DND-41 (cell line): ENCODE data around the gene PSMB11.

Source experiments
- ATAC-seq: fragments of 200-7000 bp; cut with Tn5 transposase; 3 replicates; pipeline ENCODE4 v1.9.1; 2021; ENCODE audit warnings: low read depth; ENCODE audit not compliant: insufficient read depth
- DNase-seq: peaks from one replicate; pipeline ENCODE4 v3.0.0-alpha.2; 2020
- H2AFZ ChIP-seq: 2 replicates; pipeline ENCODE4 v1.6.0; 2012; ENCODE audit warnings: low read depth, low read length
- H3K27ac ChIP-seq: 2 replicates; pipeline ENCODE4 v1.5.1; 2012; ENCODE audit warnings: low read length, inconsistent platforms
- H3K27me3 ChIP-seq: fragments of 200-600 bp; sonication (generic); 2 replicates; pipeline ENCODE4 v1.6.0; 2012; ENCODE audit warnings: low read length, mild to moderate bottlenecking, inconsistent platforms; ENCODE audit not compliant: insufficient read depth, poor library complexity
- H3K36me3 ChIP-seq: 2 replicates; pipeline ENCODE4 v1.5.1; 2012; ENCODE audit warnings: low read length, inconsistent platforms; ENCODE audit not compliant: insufficient read depth
- H3K4me1 ChIP-seq: 2 replicates; pipeline ENCODE4 v1.5.1; 2012; ENCODE audit warnings: mild to moderate bottlenecking, low read length; ENCODE audit not compliant: insufficient read depth
- H3K4me2 ChIP-seq: 2 replicates; pipeline ENCODE4 v1.6.0; 2012; ENCODE audit warnings: mild to moderate bottlenecking, moderate library complexity, low read length, inconsistent platforms; ENCODE audit not compliant: insufficient read depth
- H3K4me3 ChIP-seq, 2 experiments: fragments of 200-600 bp in 1 of 2; shearing (Covaris generic) in 1 of 2; 2 replicates each; pipeline ENCODE4 v1.5.1; 2012 to 2016; ENCODE audit warnings: inconsistent platforms in 2 of 2, low read length in 2 of 2, mild to moderate bottlenecking in 2 of 2, low read depth in 1 of 2, moderate library complexity in 1 of 2
- H3K79me2 ChIP-seq: 2 replicates; pipeline ENCODE4 v1.6.0; 2012; ENCODE audit warnings: low read length, inconsistent platforms; ENCODE audit not compliant: insufficient read depth
- H3K9ac ChIP-seq: 2 replicates; pipeline ENCODE4 v1.6.0; 2012; ENCODE audit warnings: low read depth, mild to moderate bottlenecking, inconsistent platforms, low read length, moderate library complexity
- H3K9me3 ChIP-seq: 2 replicates; pipeline ENCODE4 v1.5.1; 2012; ENCODE audit warnings: low read length, moderate library complexity, mild to moderate bottlenecking, inconsistent platforms; ENCODE audit not compliant: insufficient read depth, severe bottlenecking
- H4K20me1 ChIP-seq: 2 replicates; pipeline ENCODE4 v1.6.0; 2012; ENCODE audit warnings: low read length; ENCODE audit not compliant: insufficient read depth
- EZH2 ChIP-seq: IDR thresholded peaks from 3 replicates; pipeline ENCODE4 v1.6.1; 2012; ENCODE audit warnings: borderline replicate concordance, low read depth, mild to moderate bottlenecking, moderate library complexity, low read length, inconsistent platforms; ENCODE audit not compliant: severe bottlenecking
- TF ChIP-seq, protein P1 (sequence below): IDR thresholded peaks from 2 replicates; pipeline ENCODE4 v1.5.1; 2012; ENCODE audit warnings: borderline replicate concordance, low read length, moderate library complexity, mild to moderate bottlenecking; ENCODE audit not compliant: poor library complexity, severe bottlenecking; ENCODE audit errors: extremely low read depth

Gene PSMB11

DNA sequence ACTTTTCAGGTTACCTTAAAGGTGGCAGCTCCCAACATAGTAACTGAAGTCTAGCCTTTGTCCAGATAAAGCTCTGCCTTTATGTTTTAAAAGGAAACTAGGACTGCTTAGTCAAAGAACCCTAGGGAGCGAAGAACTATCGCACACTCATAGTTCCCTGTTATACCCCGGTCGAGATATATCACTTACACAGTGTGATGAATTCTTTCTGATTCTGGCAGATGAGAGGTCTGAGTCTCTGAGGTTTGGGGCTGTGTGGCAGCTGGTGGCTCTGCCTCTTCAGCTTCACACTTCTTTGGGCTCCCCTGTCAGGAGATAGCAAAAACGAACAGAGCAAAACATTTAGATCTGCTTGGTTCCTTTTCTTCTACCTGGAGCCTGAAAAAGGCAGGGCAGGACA lies 36.0 kb downstream of the PSMB11 start:
- H3K4me3 ChIP-seq = no peak overlapping the region
- H2AFZ ChIP-seq = no peak overlapping the region
- no peak overlapping the region for H3K27ac ChIP-seq
- peaks cover 7% of the 10 kb centered on the region; the same call in 1 of the 2 replicates for H4K20me1 ChIP-seq
- peaks cover 7% of the 10 kb centered on the region; the same call in 1 of the 2 replicates for H3K79me2 ChIP-seq
- DNase-seq (no peak), ATAC-seq (no peak)
- TF ChIP-seq EZH2 = no peak
- TF ChIP-seq, protein P1, sequence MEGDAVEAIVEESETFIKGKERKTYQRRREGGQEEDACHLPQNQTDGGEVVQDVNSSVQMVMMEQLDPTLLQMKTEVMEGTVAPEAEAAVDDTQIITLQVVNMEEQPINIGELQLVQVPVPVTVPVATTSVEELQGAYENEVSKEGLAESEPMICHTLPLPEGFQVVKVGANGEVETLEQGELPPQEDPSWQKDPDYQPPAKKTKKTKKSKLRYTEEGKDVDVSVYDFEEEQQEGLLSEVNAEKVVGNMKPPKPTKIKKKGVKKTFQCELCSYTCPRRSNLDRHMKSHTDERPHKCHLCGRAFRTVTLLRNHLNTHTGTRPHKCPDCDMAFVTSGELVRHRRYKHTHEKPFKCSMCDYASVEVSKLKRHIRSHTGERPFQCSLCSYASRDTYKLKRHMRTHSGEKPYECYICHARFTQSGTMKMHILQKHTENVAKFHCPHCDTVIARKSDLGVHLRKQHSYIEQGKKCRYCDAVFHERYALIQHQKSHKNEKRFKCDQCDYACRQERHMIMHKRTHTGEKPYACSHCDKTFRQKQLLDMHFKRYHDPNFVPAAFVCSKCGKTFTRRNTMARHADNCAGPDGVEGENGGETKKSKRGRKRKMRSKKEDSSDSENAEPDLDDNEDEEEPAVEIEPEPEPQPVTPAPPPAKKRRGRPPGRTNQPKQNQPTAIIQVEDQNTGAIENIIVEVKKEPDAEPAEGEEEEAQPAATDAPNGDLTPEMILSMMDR = no peak
- no peaks in the 10 kb centered on the region for H3K27me3 ChIP-seq
- H3K9ac ChIP-seq = no peak overlapping the region
- H3K36me3 ChIP-seq = peaks cover 87% of the 10 kb centered on the region
- H3K4me2 ChIP-seq = no peak overlapping the region
- H3K9me3 ChIP-seq = no peaks in the 10 kb centered on the region
- no peaks in the 10 kb centered on the region for H3K4me1 ChIP-seq

- Histone ChIP-seq H3K27ac (no peak overlapping the region), H3K9ac (no peak overlapping the region), H3K9me3 (no peaks in the 10 kb centered on the region), H3K4me3 (no peak overlapping the region), H3K4me1 (no peaks in the 10 kb centered on the region), H3K79me2 (peaks cover 9% of the 10 kb centered on the region; the same call in 1 of the 2 replicates), H2AFZ (no peak overlapping the region), H3K4me2 (no peak overlapping the region), H4K20me1 (peaks cover 7% of the 10 kb centered on the region; the same call in 1 of the 2 replicates), H3K27me3 (no peaks in the 10 kb centered on the region), H3K36me3 (peaks cover 92% of the 10 kb centered on the region)
- DNase-seq = no peak
- ATAC-seq = no peak
- TF ChIP-seq, protein P1 = no peak
- TF ChIP-seq EZH2 = no peak
Observed at GRCh38 chr14:23078692-23079116, 36.7 kb downstream of the PSMB11 start.

- Histone ChIP-seq H3K27ac (no peak overlapping the region), H3K4me1 (no peaks in the 10 kb centered on the region), H3K4me3 (no peak overlapping the region), H3K27me3 (no peaks in the 10 kb centered on the region), H3K4me2 (no peak overlapping the region), H3K9ac (no peak overlapping the region), H3K79me2 (peaks cover 9% of the 10 kb centered on the region; the same call in 1 of the 2 replicates), H4K20me1 (peaks cover 7% of the 10 kb centered on the region; the same call in 1 of the 2 replicates), H3K36me3 (peaks cover 98% of the 10 kb centered on the region), H2AFZ (no peak overlapping the region), H3K9me3 (no peaks in the 10 kb centered on the region)
- DNase-seq = no peak
- TF ChIP-seq, protein P1 = no peak
- no peak for TF ChIP-seq EZH2
- ATAC-seq = no peak
Observed at GRCh38 chr14:23079716-23080115, 37.7 kb downstream of the PSMB11 start.

GRCh38 chr14:23080474-23080873 lies 38.5 kb downstream of the PSMB11 start:
- ATAC-seq = no peak
- Histone ChIP-seq H3K9ac (no peak overlapping the region), H3K4me1 (no peaks in the 10 kb centered on the region), H2AFZ (no peak overlapping the region), H3K36me3 (peaks cover 99% of the 10 kb centered on the region), H3K9me3 (no peaks in the 10 kb centered on the region), H3K4me2 (no peak overlapping the region), H3K79me2 (peaks cover 17% of the 10 kb centered on the region), H4K20me1 (peaks cover 7% of the 10 kb centered on the region; the same call in 1 of the 2 replicates), H3K27ac (no peak overlapping the region), H3K27me3 (no peaks in the 10 kb centered on the region), H3K4me3 (no peak overlapping the region)
- TF ChIP-seq, protein P1 = no peak
- TF ChIP-seq EZH2 = no peak
- DNase-seq = no peak
